HCT116 (cell line): Measurements from ENCODE around the gene GTF2F1. TPM values are rescaled to one million over a fixed set of nuclear protein-coding genes. Genes with fewer than 3 reads are reported as not detected.
"Not testable (repeated sequence)": the region's sequence is repeated elsewhere in the genome, so short reads cannot be mapped to it uniquely, and the experiment has no call there.

Source experiments
- ATAC-seq: fragments of 200-7000 bp; cut with Tn5 transposase; 2 replicates; pipeline ENCODE4 v1.9.1; 2020; ENCODE audit warnings: mild to moderate bottlenecking, moderate library complexity
- BruUV-seq: library from RNA; stranded (reverse); fragments of 400-500 nt; replicated peaks from 2 replicates; lab custom pipeline; 2021; lab: Mats Ljungman, UMichigan
- CTCF ChIA-PET: fragments of 300-600 bp; sonication (Branson Sonifier 250); formaldehyde crosslinking; loops from one replicate; lab custom pipeline; 2021; ENCODE audit warnings: antibody characterized with exemption; lab: Charles Lee
- POLR2A ChIA-PET: fragments of 300-600, 350-600 bp; sonication (Branson Sonifier 250); formaldehyde crosslinking; loops from one replicate; lab custom pipeline; 2021; ENCODE audit warnings: antibody characterized with exemption; lab: Charles Lee
- RAD21 ChIA-PET, 2 experiments: fragments of 300-600 bp; sonication (Branson Sonifier 250); formaldehyde crosslinking; loops; one replicate each; lab custom pipeline; 2023; ENCODE audit warnings: low total read pairs in 2 of 2; ENCODE audit not compliant: uncharacterized antibody in 2 of 2, unreplicated experiment in 2 of 2, low non-redundant PET in 1 of 2; lab: Charles Lee
- DNase-seq: peaks from one replicate; pipeline ENCODE4 v3.0.0-alpha.2; 2010; ENCODE audit warnings: low read depth, low spot score
- H2AFZ ChIP-seq: fragments of 200-600 bp; shearing (Covaris generic), sonication (generic); 2 replicates; pipeline ENCODE4 v1.6.1; 2017; ENCODE audit warnings: low read depth, mixed run types, mixed read lengths, antibody characterized with exemption, low read length; ENCODE audit not compliant: poor library complexity, severe bottlenecking
- H3K27ac ChIP-seq: 2 replicates; pipeline ENCODE4 v1.5.1; 2012; ENCODE audit warnings: low read depth, low read length
- H3K27me3 ChIP-seq: fragments of 200-600 bp; sonication (generic); 2 replicates; pipeline ENCODE4 v1.6.1; 2016; ENCODE audit warnings: mixed run types, low read length, mixed read lengths; ENCODE audit not compliant: insufficient read depth
- H3K36me3 ChIP-seq, 2 experiments: fragments of 200-500 bp in 1 of 2; fragments of 200-600 bp in 1 of 2; sonication (Bioruptor generic) in 1 of 2; sonication (generic) in 1 of 2; 2 replicates each; pipeline versions ENCODE4 v1.5.1 to v1.6.1; 2014 to 2016; ENCODE audit warnings: low read length in 2 of 2, inconsistent platforms in 1 of 2, mixed read lengths in 1 of 2, mixed run types in 1 of 2; ENCODE audit not compliant: insufficient read depth in 2 of 2, control insufficient read depth in 1 of 2
- H3K4me1 ChIP-seq, 2 experiments: fragments of 200-600 bp in 1 of 2; sonication (generic) in 1 of 2; 2 replicates each; pipeline versions ENCODE4 v1.5.1 to v1.6.1; 2012 to 2017; ENCODE audit warnings: low read length in 2 of 2, inconsistent platforms in 1 of 2, mild to moderate bottlenecking in 1 of 2, mixed read lengths in 1 of 2, mixed run types in 1 of 2, moderate library complexity in 1 of 2; ENCODE audit not compliant: insufficient read depth in 2 of 2, control insufficient read depth in 1 of 2
- H3K4me2 ChIP-seq: fragments of 200-600 bp; sonication (generic); 2 replicates; pipeline ENCODE4 v1.6.1; 2017; ENCODE audit warnings: mixed run types, low read length, mixed read lengths
- H3K4me3 ChIP-seq, 2 experiments: fragments of 200-600 bp in 1 of 2; sonication (generic) in 1 of 2; replicated peaks in 1 of 2; 2 replicates each; pipeline ENCODE4 v1.5.1; 2011 to 2016; ENCODE audit warnings: low read length in 2 of 2, control low read depth in 1 of 2, low read depth in 1 of 2, mild to moderate bottlenecking in 1 of 2, mixed read lengths in 1 of 2, mixed run types in 1 of 2
- H3K79me2 ChIP-seq: fragments of 200-600 bp; sonication (generic); 2 replicates; pipeline ENCODE4 v1.6.1; 2017; ENCODE audit warnings: mild to moderate bottlenecking, mixed run types, low read length, moderate library complexity, mixed read lengths; ENCODE audit not compliant: insufficient read depth
- H3K9ac ChIP-seq: fragments of 200-600 bp; sonication (generic); 2 replicates; pipeline ENCODE4 v1.6.1; 2016; ENCODE audit warnings: low read length, mixed read lengths
- H3K9me2 ChIP-seq: fragments of 200-600 bp; sonication (generic), shearing (Covaris generic); 2 replicates; pipeline ENCODE4 v1.6.1; 2017; ENCODE audit warnings: mixed run types, mild to moderate bottlenecking, moderate library complexity; ENCODE audit not compliant: insufficient read depth
- H3K9me3 ChIP-seq, 2 experiments: fragments of 200-500 bp in 1 of 2; fragments of 200-600 bp in 1 of 2; sonication (Bioruptor generic) in 1 of 2; sonication (generic) in 1 of 2; 2 replicates each; pipeline ENCODE4 v1.6.1; 2014 to 2017; ENCODE audit warnings: low read length in 2 of 2, mixed read lengths in 2 of 2, inconsistent platforms in 1 of 2, low read depth in 1 of 2, mild to moderate bottlenecking in 1 of 2, mixed run types in 1 of 2, moderate library complexity in 1 of 2; ENCODE audit not compliant: control insufficient read depth in 1 of 2, insufficient read depth in 1 of 2
- H4K20me1 ChIP-seq: fragments of 200-600 bp; sonication (generic), shearing (Covaris generic); 2 replicates; pipeline ENCODE4 v1.6.1; 2017; ENCODE audit warnings: mixed run types, mild to moderate bottlenecking, moderate library complexity; ENCODE audit not compliant: insufficient read depth
- EZH2phosphoT487 ChIP-seq: fragments of 200-600 bp; IDR thresholded peaks from 2 replicates; pipeline ENCODE4 v1.6.1; 2018; ENCODE audit warnings: antibody characterized with exemption, borderline replicate concordance
- JUND ChIP-seq: IDR thresholded peaks from 2 replicates; pipeline ENCODE4 v1.6.1; 2012
- intact Hi-C: fragments of 100-400 bp; cut with micrococcal nuclease; formaldehyde crosslinking; loops from 2 replicates; pipeline ENCODE4 v1.10.0; 2022
- total RNA-seq: library from RNA; stranded (reverse); gene quantifications from one replicate; pipeline ENCODE4 v1.2.1, GENCODE V29; 2021; ENCODE audit not compliant: unreplicated experiment
- TF ChIP-seq, protein P1 (sequence below): IDR thresholded peaks from 2 replicates; pipeline ENCODE4 v1.6.1; 2012
- TF ChIP-seq, protein P2 (sequence below): IDR thresholded peaks from 2 replicates; pipeline ENCODE4 v1.6.1; 2011; ENCODE audit warnings: mild to moderate bottlenecking, low read length, moderate library complexity; ENCODE audit not compliant: insufficient replicate concordance; ENCODE audit errors: extremely low read depth

The GTF2F1 gene
- total RNA-seq, 1 experiment from 2014 or later = 82.0 TPM

DNA sequence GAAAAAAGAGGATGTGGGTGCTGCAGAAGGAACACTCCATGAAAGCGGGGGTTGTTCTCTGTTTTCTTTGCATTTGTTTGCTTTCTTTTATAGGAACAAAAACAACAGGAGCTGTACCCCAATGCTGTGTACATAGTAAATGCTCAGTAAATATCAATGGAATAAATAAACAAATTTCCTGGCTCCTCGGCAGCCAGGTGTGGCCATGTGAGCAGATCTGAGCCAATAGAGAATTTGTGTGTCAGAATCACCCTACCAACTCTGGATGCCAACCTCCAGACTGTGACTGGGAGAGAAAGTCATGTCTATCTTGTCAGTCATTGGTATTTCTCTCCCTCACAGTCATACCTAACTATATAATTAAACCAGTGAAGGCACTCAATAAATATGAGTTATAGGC is 42.3 kb downstream of the GTF2F1 start:
- POLR2A ChIA-PET = no interaction called here
- Histone ChIP-seq H3K9ac (no peak overlapping the region), H3K4me3 (no peak overlapping the region), H4K20me1 (no peaks in the 10 kb centered on the region), H2AFZ (no peak overlapping the region), H3K27me3 (0 out of 2 replicates have a peak, but pooled peaks cover 4% of the 10 kb centered on the region), H3K79me2 (no peaks in the 10 kb centered on the region), H3K36me3 (no peaks in the 10 kb centered on the region), H3K9me2 (no peaks in the 10 kb centered on the region), H3K4me2 (no peak overlapping the region), H3K4me1 (no peaks in the 10 kb centered on the region), H3K9me3 (peaks cover 0 to 7% of the 10 kb centered on the region in 2 experiments; a peak in 1 of 4 replicates), H3K27ac (no peak overlapping the region)
- RAD21 ChIA-PET = no interaction called here
- ATAC-seq = no peak
- no TSS peak for BruUV-seq
- no peak for DNase-seq
- intact Hi-C loops = loop anchor here (5.0 kb wide), 1 partner anchor 133 kb away; no protein-coding TSS in a partner anchor
- CTCF ChIA-PET = no interaction called here
- TF ChIP-seq, protein P1, sequence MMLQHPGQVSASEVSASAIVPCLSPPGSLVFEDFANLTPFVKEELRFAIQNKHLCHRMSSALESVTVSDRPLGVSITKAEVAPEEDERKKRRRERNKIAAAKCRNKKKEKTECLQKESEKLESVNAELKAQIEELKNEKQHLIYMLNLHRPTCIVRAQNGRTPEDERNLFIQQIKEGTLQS = no peak
- TF ChIP-seq EZH2phosphoT487 = no peak
- no peak for TF ChIP-seq JUND
- TF ChIP-seq, protein P2, sequence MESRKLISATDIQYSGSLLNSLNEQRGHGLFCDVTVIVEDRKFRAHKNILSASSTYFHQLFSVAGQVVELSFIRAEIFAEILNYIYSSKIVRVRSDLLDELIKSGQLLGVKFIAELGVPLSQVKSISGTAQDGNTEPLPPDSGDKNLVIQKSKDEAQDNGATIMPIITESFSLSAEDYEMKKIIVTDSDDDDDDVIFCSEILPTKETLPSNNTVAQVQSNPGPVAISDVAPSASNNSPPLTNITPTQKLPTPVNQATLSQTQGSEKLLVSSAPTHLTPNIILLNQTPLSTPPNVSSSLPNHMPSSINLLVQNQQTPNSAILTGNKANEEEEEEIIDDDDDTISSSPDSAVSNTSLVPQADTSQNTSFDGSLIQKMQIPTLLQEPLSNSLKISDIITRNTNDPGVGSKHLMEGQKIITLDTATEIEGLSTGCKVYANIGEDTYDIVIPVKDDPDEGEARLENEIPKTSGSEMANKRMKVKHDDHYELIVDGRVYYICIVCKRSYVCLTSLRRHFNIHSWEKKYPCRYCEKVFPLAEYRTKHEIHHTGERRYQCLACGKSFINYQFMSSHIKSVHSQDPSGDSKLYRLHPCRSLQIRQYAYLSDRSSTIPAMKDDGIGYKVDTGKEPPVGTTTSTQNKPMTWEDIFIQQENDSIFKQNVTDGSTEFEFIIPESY = no peak

DNA sequence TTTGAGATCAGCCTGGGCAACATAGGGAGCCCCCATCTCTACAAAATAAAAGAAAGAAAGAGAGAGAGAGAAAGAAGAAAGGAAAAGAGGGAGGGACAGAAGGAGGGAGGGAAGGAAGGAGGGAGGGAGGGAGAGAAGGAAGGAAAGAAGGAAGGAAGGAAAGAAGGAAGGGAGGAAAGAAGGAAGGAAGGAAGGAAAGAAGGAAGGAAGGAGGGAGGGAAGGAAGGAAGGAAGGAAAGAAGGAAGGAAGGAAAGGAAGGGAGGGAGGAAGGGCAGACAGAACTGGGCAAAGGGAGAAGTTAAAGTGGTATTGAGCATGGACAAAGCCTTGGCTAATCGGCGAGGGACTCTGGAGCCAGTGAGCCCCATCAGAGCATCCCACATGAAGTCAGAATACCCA is 43.7 kb downstream of the GTF2F1 start:
- H3K4me2 ChIP-seq, H3K36me3 ChIP-seq, H3K4me1 ChIP-seq, H3K79me2 ChIP-seq, H3K27me3 ChIP-seq, intact Hi-C loops, H3K9me3 ChIP-seq, BruUV-seq, H3K4me3 ChIP-seq, H3K9ac ChIP-seq, H3K9me2 ChIP-seq, H3K27ac ChIP-seq, RAD21 ChIA-PET, CTCF ChIA-PET, ATAC-seq, POLR2A ChIA-PET, H4K20me1 ChIP-seq, DNase-seq, H2AFZ ChIP-seq: not testable (repeated sequence)
